Neutrophil (primary cell): ENCODE measurements around the gene HERPUD1.
"Not testable (repeated sequence)": the region's sequence is repeated elsewhere in the genome, so short reads cannot be mapped to it uniquely, and the experiment has no call there.

Experiments used
- H3K27ac ChIP-seq: fragments of 200-600 bp; sonication (generic); 2 replicates; pipeline ENCODE4 v1.5.1; 2016; ENCODE audit warnings: mild to moderate bottlenecking, moderate library complexity
- H3K27me3 ChIP-seq: fragments of 200-600 bp; sonication (generic); 2 replicates; pipeline ENCODE4 v1.6.0; 2016; ENCODE audit warnings: mild to moderate bottlenecking
- H3K36me3 ChIP-seq: fragments of 200-600 bp; sonication (generic); 2 replicates; pipeline ENCODE4 v1.5.1; 2017
- H3K4me1 ChIP-seq, 2 experiments: fragments of 200-600 bp in 1 of 2; sonication (generic) in 1 of 2; 1 replicate in 1 of 2; 2 replicates in 1 of 2; pipeline versions ENCODE4 v1.5.1 to v1.6.1; 2013 to 2016; ENCODE audit warnings: low read depth in 1 of 2, low read length in 1 of 2, mild to moderate bottlenecking in 1 of 2, moderate library complexity in 1 of 2; ENCODE audit not compliant: control insufficient read depth in 1 of 2, insufficient read depth in 1 of 2
- H3K4me3 ChIP-seq, 2 experiments: fragments of 200-600 bp in 1 of 2; sonication (generic) in 1 of 2; 1 replicate in 1 of 2; 2 replicates in 1 of 2; pipeline ENCODE4 v1.5.1; 2013 to 2016; ENCODE audit warnings: low read depth in 1 of 2, low read length in 1 of 2, mild to moderate bottlenecking in 1 of 2, moderate library complexity in 1 of 2
- H3K9me3 ChIP-seq: fragments of 200-600 bp; sonication (generic); 2 replicates; pipeline ENCODE4 v1.5.1; 2016
- CTCF ChIP-seq: fragments of 200-600 bp; sonication (generic); IDR thresholded peaks from 2 replicates; pipeline ENCODE4 v1.5.1; 2016; ENCODE audit warnings: antibody characterized with exemption

Gene HERPUD1

DNA sequence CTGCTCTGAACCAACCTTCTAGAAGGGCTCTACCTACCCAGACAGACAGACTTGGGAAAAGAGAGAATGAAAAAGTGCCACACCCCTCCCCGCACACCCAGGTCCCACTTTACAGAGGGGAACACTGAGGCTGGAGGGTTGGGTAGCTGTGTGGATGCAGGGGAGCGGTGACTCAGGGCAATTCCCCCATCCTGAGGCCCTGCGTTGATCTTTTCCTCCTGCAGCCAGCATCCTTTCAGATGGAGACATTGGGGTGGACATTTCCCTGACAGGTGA is 39.8 kb downstream of the HERPUD1 start:
- Histone ChIP-seq H3K4me1 (peaks cover 34 to 44% of the 10 kb centered on the region in 2 experiments), H3K27me3 (no peaks in the 10 kb centered on the region), H3K36me3 (no peaks in the 10 kb centered on the region), H3K9me3 (no peaks in the 10 kb centered on the region), H3K4me3 (no peak overlapping the region), H3K27ac (no peak overlapping the region)
- TF ChIP-seq CTCF, result no peak

DNA sequence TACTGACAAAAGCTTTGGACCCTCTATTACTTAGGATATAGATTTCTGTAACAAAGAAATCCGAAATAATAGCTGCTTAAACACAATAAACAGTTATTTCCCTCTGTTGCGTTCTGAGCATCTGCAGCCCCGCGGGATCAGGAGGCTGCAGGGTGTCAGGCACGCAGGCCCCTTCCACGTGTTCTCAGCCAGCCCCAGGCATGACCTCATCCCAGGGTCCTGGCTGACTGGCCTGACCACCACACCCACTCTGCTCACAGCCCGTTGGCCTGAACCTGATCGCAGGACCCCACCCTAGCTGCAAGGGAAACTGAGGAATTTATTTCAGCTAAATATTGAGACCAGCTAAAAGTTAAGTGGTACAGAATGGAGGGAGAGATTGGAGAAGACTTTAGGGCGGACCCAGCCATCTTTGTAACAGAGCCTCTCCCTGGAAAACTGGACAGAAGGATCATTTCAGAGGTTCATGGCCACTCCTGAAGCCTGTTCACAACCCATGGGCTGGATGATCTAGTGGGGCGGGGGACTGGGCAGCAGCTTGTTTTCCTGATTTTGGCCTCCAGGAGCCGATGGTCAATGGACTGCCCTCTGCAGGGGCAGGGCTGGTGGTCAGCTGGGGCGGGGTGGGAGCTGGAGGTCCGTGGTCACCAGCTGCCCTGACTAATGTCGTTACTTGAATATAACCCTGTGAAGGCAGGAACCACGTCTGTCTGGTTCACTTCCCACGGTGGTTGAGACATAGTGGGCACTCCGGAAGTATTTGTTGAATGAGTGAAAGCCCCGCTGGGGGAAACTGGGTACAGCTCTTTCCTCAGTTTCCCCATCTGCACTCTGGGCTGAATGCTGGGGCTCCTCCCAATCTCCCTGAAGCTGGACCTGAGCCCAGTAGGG is 40.7 kb downstream of the HERPUD1 start:
- Histone ChIP-seq H3K27ac (no peak overlapping the region), H3K4me3 (no peak overlapping the region), H3K4me1 (peaks cover 36 to 41% of the 10 kb centered on the region in 2 experiments), H3K27me3 (no peaks in the 10 kb centered on the region), H3K36me3 (no peaks in the 10 kb centered on the region), H3K9me3 (no peaks in the 10 kb centered on the region)
- no peak for TF ChIP-seq CTCF

DNA sequence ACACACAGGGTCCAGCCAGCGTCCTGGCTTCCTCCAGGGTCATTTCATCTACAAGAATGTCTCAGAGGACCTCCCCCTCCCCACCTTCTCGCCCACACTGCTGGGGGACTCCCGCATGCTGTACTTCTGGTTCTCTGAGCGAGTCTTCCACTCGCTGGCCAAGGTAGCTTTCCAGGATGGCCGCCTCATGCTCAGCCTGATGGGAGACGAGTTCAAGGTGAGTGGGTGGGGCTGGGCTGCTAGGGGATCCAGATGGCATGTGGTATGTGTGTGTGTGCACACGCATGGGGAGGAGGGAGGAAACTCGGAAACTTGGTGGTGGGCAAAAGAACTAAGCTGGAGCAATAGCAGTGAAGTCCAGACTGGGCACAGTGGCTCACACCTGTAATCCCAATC is 41.4 kb downstream of the HERPUD1 start:
- Histone ChIP-seq H3K4me3 (no peak overlapping the region), H3K27me3 (no peaks in the 10 kb centered on the region), H3K4me1 (peaks cover 35 to 41% of the 10 kb centered on the region in 2 experiments), H3K9me3 (no peaks in the 10 kb centered on the region), H3K27ac (no peak overlapping the region), H3K36me3 (no peaks in the 10 kb centered on the region)
- no peak for TF ChIP-seq CTCF

DNA sequence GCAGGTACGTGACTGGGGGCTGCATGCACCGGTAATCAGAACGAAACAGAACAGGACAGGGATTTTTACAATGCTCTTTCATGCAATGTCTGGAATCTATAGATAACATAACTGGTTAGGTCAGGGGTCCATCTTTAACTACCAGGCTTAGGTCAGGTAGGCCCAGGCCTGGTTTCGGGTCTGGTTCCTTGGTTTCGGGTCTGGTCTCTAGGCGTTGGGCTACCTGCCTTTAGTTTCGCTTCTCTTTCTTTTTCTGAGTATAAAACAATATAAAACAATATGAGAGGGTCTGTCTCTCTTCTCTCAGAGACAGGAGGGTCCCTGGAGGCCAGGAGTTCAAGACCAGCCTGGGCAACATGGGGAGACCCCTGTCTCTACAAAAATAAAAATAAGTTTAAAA is 42.0 kb downstream of the HERPUD1 start:
- not testable (repeated sequence) for H3K4me3 ChIP-seq, H3K27ac ChIP-seq, H3K36me3 ChIP-seq, H3K9me3 ChIP-seq, H3K27me3 ChIP-seq
- peaks cover 35 to 40% of the 10 kb centered on the region in 2 experiments for H3K4me1 ChIP-seq

- H3K27ac ChIP-seq, result peak overlapping the region; percentile 49
- H3K9me3 ChIP-seq, result no peaks in the 10 kb centered on the region
- H3K4me3 ChIP-seq, result no peak overlapping the region
- H3K36me3 ChIP-seq, result no peaks in the 10 kb centered on the region
- H3K27me3 ChIP-seq, result no peaks in the 10 kb centered on the region
- peaks cover 35 to 48% of the 10 kb centered on the region in 2 experiments for H3K4me1 ChIP-seq
- TF ChIP-seq CTCF, result no peak
These were observed 42.8 kb downstream of the HERPUD1 start for GRCh38 chr16:56974549-56975300.

GRCh38 chr16:56975714-56976113 is 43.8 kb downstream of the HERPUD1 start:
- Histone ChIP-seq H3K9me3 (no peaks in the 10 kb centered on the region), H3K27ac (no peak overlapping the region), H3K27me3 (no peaks in the 10 kb centered on the region), H3K4me1 (peaks cover 35 to 54% of the 10 kb centered on the region in 2 experiments), H3K4me3 (no peak overlapping the region), H3K36me3 (no peaks in the 10 kb centered on the region)
- TF ChIP-seq CTCF, result no peak
